ENCODE data around the gene CAPN10.

Gene CAPN10

DNA sequence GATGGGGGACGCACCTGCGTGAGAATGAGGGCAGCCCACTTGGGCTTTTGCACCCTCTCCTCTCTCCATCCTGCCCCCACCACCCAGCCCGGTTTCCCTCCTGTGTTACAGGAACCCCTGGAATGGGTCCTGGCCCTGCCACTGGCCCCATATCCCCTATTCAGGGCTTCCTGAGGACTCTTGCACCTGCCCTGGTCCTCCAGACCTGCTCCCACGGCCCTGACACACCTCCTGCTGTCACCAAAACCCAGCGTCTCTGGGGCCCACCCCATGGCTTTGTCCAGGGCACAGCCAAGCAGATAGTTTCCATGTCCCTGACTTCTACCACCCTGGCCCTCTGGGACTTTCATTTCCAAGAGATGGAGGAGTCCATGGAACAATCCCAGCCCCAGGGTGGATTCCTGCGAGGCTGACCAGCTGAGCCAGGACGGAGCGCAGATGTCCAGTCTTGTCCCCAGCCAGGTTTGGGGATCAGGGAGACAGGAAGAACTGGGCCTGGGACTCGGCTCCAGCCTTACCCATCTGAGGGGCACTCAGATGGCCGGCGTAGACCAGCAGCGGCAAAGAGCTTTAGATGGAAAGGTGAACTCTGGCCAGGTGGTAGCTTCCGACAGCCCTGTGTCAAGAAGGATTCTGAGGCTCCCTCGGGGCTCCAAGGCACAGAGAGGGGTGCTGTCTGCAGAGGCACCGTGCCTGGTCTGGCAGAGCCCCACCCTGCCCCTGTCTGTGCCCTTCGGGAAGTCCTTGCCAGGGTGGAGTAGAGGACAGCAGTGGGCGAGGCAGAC, 50.8 kb downstream of the CAPN10 start:
- H3K4me1 ChIP-seq = no peaks in the 10 kb centered on the region
- no peak overlapping the region for H3K9ac ChIP-seq
- no peaks in the 10 kb centered on the region for H3K9me3 ChIP-seq (ENCODE audit: control insufficient read depth, low read length)
- no peak overlapping the region for H3K27ac ChIP-seq
- no peaks in the 10 kb centered on the region for H3K36me3 ChIP-seq (ENCODE audit: control insufficient read depth, insufficient read depth, low read length)
- no peak overlapping the region for H2AFZ ChIP-seq
- TF ChIP-seq, protein P1, sequence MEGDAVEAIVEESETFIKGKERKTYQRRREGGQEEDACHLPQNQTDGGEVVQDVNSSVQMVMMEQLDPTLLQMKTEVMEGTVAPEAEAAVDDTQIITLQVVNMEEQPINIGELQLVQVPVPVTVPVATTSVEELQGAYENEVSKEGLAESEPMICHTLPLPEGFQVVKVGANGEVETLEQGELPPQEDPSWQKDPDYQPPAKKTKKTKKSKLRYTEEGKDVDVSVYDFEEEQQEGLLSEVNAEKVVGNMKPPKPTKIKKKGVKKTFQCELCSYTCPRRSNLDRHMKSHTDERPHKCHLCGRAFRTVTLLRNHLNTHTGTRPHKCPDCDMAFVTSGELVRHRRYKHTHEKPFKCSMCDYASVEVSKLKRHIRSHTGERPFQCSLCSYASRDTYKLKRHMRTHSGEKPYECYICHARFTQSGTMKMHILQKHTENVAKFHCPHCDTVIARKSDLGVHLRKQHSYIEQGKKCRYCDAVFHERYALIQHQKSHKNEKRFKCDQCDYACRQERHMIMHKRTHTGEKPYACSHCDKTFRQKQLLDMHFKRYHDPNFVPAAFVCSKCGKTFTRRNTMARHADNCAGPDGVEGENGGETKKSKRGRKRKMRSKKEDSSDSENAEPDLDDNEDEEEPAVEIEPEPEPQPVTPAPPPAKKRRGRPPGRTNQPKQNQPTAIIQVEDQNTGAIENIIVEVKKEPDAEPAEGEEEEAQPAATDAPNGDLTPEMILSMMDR (IDR thresholded peaks at IDR 0.05) = no peak
- no peak overlapping the region for H3K4me2 ChIP-seq (ENCODE audit: low read length)
- no peaks in the 10 kb centered on the region for H3K79me2 ChIP-seq
- H3K4me3 ChIP-seq (ENCODE audit: low read depth, low read length) = no peak overlapping the region
- H3K27me3 ChIP-seq (ENCODE audit: control insufficient read depth, insufficient read depth, low read length) = no peaks in the 10 kb centered on the region

- no peak overlapping the region for H3K9ac ChIP-seq
- H3K9me3 ChIP-seq (ENCODE audit: control insufficient read depth, low read length) = no peaks in the 10 kb centered on the region
- no peak overlapping the region for H2AFZ ChIP-seq
- no peak overlapping the region for H3K4me2 ChIP-seq (ENCODE audit: low read length)
- H3K4me3 ChIP-seq (ENCODE audit: low read depth, low read length) = no peak overlapping the region
- H3K27ac ChIP-seq = no peak overlapping the region
- TF ChIP-seq, protein P1 (IDR thresholded peaks at IDR 0.05) = no peak
- H3K4me1 ChIP-seq = no peaks in the 10 kb centered on the region
- no peaks in the 10 kb centered on the region for H3K36me3 ChIP-seq (ENCODE audit: control insufficient read depth, insufficient read depth, low read length)
- no peaks in the 10 kb centered on the region for H3K79me2 ChIP-seq
- no peaks in the 10 kb centered on the region for H3K27me3 ChIP-seq (ENCODE audit: control insufficient read depth, insufficient read depth, low read length)
These were observed 51.4 kb downstream of the CAPN10 start for GRCh38 chr2:240637901-240638345.

DNA sequence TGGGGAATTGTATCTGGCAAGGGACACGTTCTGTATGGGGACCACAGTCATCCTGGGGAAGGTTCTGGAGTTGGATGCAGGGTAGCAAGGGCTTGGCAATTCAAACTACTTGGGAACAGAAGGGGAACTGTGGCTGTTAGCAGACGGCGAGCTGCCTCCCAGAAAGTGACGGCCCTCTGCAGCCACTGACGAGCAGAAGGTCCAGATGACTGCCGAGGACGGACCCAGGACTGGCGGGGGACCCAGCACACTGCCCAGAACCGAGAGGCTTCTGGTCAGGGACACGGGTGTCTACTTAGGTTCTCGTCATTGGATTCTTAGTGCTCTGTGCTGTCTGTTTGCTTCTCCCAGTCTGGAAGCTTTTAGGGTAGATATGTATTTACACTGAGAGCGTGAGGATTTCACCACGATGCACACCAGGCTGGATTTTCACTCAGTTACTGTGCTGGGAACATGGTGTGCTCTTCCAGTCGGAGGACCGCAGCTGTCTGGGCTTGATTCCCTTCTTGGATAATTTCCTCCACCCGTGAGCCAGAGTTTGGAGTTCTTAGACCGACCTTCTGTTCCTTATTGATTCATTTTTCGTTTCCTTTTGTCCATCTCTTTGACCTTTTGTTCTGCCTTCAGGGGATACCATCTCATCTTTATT, 52.1 kb downstream of the CAPN10 start:
- H3K27ac ChIP-seq = no peak overlapping the region
- H2AFZ ChIP-seq = no peak overlapping the region
- TF ChIP-seq, protein P1 (IDR thresholded peaks at IDR 0.05) = no peak
- H3K79me2 ChIP-seq = no peaks in the 10 kb centered on the region
- no peak overlapping the region for H3K4me3 ChIP-seq (ENCODE audit: low read depth, low read length)
- H3K9ac ChIP-seq = no peak overlapping the region
- no peaks in the 10 kb centered on the region for H3K4me1 ChIP-seq
- H3K36me3 ChIP-seq (ENCODE audit: control insufficient read depth, insufficient read depth, low read length) = no peaks in the 10 kb centered on the region
- no peak overlapping the region for H3K4me2 ChIP-seq (ENCODE audit: low read length)
- no peaks in the 10 kb centered on the region for H3K27me3 ChIP-seq (ENCODE audit: control insufficient read depth, insufficient read depth, low read length)
- no peaks in the 10 kb centered on the region for H3K9me3 ChIP-seq (ENCODE audit: control insufficient read depth, low read length)

- Histone ChIP-seq H3K9ac (no peak overlapping the region), H3K36me3 (ENCODE audit: control insufficient read depth, insufficient read depth, low read length) (no peaks in the 10 kb centered on the region), H3K4me2 (ENCODE audit: low read length) (no peak overlapping the region), H3K4me1 (no peaks in the 10 kb centered on the region), H3K4me3 (ENCODE audit: low read depth, low read length) (no peak overlapping the region), H3K79me2 (no peaks in the 10 kb centered on the region), H3K27me3 (ENCODE audit: control insufficient read depth, insufficient read depth, low read length) (no peaks in the 10 kb centered on the region), H3K9me3 (ENCODE audit: control insufficient read depth, low read length) (no peaks in the 10 kb centered on the region), H2AFZ (no peak overlapping the region), H3K27ac (no peak overlapping the region)
- TF ChIP-seq, protein P1 (IDR thresholded peaks at IDR 0.05) = no peak
These were observed 53.0 kb downstream of the CAPN10 start for GRCh38 chr2:240639566-240639965.
